ENCODE results near the gene PRDM16.

Gene PRDM16

DNA sequence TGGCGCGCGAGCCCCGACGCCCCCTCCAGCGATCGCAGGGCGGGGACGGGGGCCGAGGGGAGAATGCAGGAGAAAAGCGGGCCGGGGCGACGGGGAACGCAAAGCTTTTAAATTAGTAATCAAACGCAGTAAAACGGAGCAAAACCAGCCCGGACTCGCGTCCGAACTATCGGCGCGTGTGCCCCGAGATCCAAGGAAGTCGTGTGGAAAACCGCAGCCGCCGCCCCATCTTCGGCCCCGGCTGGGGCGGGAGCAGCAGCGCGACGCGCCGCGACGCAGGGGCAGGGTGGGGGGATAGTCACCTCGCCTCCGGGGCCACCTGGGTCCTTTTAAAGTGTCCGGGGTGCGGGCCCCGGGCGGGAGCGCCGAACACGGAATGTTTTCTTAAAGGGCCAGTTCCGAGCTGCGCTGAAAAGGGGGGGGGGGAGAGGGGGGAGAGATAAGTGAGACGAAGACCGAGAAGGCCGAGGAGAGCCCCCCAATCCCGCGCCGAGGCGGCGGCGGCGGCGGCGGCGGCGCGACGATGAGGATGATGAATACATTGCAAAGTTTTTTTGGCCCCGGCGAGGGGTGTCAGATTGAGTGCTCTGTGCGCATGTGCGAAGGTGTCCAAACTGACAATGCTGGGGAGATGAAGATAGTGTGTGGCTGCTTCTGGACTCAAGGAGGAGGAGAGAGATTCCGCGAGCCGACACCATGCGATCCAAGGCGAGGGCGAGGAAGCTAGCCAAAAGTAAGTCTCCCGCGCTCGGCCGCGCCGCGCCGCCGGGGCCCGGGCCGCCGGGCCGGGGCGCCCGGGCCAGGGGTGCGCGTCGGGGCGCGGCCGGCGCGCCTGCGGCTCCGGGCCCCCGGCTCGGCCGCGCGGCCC is at the start of gene PRDM16:
Gene PRDM16 (plus strand): TSS at position 640 of the 868 bp plus-strand sequence. CDS start 57 bp downstream, at position 697.
- DNase-seq = peak; percentile 67

DNA sequence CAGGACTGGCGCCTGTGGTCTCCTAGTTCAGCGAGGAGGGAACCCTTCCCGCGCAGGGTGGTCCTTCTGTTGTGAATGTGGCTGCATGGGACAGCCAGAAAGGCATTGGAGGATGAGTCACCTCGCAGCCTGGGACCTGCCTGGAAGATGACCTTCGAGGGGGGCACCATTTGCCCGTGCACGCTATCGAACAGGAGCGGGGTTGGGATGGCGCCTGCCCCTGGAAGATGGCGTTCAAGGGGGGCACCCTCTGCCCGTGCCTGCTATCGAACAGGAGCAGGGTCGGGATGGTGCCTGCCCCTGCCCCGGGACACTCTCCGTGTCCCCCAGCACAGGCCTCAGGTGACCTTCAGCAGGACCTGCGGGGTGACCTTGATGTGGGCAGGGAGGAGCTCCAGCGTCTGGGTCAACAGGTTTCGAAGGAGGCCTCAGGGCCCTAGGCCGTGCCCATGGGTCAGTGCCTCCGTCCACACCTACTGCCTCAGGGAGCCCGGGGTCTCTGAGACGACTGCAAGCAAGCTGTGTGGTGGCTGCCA is 49.4 kb upstream of the PRDM16 start:
- DNase-seq = no peak

- DNase-seq = no peak
Measured at GRCh38 chr1:3020263-3020909, 48.6 kb upstream of the PRDM16 start.

- no peak for DNase-seq
Measured at GRCh38 chr1:3021233-3021671, 47.8 kb upstream of the PRDM16 start, which contains the start of gene ACTRT2. Gene ACTRT2, plus strand, starts transcription at chr1:3021467. Its CDS starts 220 bp downstream, at chr1:3021687.

DNA sequence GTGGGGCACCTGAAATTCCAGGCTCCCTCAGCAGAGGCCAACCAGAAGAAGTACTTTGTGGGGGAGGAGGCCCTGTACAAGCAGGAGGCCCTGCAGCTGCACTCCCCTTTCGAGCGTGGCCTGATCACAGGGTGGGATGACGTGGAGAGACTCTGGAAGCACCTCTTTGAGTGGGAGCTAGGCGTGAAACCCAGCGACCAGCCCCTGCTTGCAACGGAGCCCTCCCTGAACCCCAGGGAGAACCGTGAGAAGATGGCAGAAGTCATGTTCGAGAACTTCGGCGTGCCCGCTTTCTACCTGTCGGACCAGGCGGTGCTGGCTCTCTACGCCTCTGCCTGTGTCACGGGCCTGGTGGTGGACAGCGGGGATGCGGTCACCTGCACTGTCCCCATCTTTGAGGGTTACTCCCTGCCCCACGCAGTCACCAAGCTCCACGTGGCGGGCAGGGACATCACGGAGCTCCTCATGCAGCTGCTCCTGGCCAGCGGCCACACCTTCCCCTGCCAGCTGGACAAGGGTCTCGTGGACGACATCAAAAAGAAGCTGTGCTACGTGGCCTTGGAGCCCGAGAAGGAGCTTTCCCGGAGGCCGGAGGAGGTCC is 47.1 kb upstream of the PRDM16 start:
- DNase-seq = no peak

GRCh38 chr1:3022511-3022973 is 46.5 kb upstream of the PRDM16 start:
- no peak for DNase-seq

DNA sequence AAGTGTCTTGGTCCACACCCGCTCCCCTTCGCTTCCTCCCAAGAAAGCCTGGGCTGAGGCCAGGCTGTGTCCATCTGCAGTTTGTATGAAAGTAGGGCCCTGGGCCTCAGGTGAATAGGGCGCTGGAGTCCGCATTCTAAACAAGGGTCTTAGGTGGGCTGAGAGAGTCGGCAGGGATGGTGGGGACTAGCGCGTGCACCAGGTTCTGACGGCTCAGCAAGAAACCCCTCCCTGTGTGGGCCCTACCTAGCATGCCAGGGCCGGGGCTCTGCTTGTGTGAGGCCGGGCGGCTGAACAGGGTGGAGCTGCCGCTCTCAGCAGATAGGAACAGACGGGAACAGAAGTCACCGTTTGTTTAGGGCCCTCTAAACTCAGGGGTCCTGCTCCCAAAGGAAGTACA is 46.0 kb upstream of the PRDM16 start:
- DNase-seq = no peak

DNA sequence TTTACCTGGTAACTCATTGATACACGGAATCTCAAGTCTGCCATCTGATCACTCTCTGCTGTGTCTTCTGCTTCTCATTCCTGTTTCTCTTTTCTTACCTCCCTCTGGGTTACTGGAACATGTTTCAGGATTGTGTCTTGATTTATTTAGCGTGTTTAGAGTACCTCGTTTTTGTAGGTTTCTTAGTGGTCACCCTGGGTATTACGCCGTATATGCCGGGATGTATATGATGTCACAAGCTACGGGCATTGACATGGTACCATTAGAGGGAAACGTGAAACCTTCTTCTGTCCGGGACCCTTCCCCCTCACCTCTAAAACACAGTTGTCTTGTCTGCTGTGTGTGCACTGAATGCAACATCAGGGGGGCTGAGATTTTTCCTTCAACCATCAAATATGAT is 45.0 kb upstream of the PRDM16 start:
- no peak for DNase-seq

GRCh38 chr1:3024588-3024987 is 44.4 kb upstream of the PRDM16 start:
- DNase-seq = no peak

GRCh38 chr1:3026124-3026523 is 42.9 kb upstream of the PRDM16 start:
- DNase-seq = no peak

DNA sequence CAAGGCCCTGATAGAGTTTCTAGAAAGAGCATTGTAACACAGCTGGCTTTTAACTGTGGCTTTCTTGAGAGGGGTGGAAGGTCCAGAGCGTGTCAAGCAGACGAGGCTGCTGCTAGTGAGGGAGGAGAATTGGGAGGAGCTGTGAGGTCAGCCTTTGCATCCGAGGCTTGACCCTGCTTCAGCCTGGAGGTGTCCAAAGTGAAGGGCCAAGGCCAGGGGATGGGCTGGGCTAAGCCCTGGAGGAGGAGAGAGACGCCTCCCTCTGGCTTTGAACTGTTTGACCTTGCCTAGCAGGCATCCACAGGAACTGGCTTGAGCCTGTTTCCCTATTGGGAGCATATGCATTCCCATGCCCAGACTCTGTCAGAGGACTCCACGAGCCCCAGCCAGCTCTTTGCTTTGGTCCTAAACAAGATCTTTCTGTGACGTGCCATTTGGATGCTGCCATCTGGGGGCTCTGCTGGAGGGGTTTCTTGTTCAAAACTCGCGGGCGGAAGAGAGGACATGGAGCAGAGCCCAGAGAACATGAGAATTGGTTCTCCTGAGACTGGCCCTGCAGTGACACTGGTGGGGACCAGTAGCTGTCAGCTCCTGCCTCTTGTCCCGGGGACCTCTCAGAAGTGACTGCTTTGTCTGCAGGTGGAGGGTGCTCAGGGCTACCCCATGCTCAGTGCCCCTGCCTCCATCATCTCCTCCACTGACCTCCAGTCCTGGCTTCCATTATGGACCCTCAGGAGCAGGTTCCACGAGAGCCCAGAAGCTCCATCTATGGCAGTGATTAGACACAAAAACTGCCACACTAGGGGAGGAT is 42.2 kb upstream of the PRDM16 start:
- no peak for DNase-seq

GRCh38 chr1:3027611-3028371 is 41.2 kb upstream of the PRDM16 start:
- DNase-seq = no peak

- no peak for DNase-seq
Measured at GRCh38 chr1:3028531-3029282, 40.3 kb upstream of the PRDM16 start.

DNA sequence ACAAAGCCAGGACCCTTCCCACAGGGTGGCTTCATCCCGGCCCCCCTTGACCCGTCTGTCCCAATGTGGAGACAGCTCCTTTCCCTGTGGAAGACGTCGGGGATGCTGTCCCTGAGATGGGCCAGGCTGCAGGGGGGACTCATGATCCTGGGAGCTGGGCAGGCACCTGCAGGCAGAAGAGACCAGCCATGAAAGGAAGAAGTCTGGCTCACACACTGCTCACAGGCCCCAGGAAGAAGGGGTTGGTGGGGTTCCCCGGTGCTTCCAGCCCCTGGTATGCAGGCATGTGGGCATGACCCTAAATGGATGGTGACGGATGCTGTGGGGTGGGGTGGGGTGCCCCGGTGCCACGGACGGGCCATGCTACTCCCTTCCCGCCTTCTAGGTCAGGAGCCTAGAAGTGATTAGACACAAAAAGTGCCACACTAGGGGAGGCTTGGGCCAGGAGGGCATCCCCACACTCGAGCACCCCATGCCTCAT is 39.5 kb upstream of the PRDM16 start:
- no peak for DNase-seq

GRCh38 chr1:3029991-3030662 is 38.9 kb upstream of the PRDM16 start:
- DNase-seq = no peak

DNA sequence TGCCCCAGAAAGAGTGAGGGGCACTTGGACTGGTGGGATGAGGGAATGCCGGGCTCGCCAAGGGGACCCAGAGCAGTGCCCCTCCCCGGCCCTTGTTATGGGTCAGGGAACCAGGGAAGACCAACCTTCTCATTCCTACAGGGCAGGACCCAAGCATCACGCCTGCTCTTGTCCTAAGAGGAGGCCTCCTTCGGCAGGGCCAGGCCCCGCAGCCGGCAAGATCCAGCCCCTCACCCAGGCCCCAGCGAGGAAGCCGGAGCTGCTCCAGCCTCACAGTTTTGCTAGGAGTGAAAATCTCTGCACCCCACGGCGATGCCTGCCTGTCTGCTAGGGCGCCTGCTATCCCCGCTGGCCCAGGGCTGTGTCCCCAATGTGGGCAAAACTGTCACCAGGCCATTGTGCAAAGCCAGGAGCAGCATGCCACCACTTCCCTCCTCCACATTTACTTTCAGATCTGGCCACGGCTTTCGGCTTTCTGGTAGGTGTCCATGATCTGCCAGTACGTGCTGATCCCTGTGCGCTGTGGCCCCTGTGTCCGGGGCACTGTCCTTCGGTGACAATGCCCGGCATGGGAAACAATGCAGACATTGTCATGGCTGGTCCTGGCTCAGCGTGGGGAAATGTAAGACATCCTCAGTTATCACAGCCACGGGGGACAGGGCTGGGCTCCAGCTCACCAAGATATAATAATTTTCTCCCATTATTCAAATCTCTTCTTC is 38.2 kb upstream of the PRDM16 start:
- DNase-seq = no peak

GRCh38 chr1:3031401-3032221 is 37.4 kb upstream of the PRDM16 start:
- no peak for DNase-seq

- no peak for DNase-seq
Measured at GRCh38 chr1:3032371-3033039, 36.5 kb upstream of the PRDM16 start.
